HG03439 (cell line): ENCODE measurements around the gene CDK4.
A peak's percentile ranks its signal among the peaks of the same experiment; 100 is the strongest.

Source experiments
- ATAC-seq: cut with Tn5 transposase; IDR thresholded peaks from one replicate; pipeline ENCODE4 v1.9.1; 2021; ENCODE audit warnings: mild to moderate bottlenecking, moderate library complexity; ENCODE audit not compliant: unreplicated experiment

The CDK4 gene

DNA sequence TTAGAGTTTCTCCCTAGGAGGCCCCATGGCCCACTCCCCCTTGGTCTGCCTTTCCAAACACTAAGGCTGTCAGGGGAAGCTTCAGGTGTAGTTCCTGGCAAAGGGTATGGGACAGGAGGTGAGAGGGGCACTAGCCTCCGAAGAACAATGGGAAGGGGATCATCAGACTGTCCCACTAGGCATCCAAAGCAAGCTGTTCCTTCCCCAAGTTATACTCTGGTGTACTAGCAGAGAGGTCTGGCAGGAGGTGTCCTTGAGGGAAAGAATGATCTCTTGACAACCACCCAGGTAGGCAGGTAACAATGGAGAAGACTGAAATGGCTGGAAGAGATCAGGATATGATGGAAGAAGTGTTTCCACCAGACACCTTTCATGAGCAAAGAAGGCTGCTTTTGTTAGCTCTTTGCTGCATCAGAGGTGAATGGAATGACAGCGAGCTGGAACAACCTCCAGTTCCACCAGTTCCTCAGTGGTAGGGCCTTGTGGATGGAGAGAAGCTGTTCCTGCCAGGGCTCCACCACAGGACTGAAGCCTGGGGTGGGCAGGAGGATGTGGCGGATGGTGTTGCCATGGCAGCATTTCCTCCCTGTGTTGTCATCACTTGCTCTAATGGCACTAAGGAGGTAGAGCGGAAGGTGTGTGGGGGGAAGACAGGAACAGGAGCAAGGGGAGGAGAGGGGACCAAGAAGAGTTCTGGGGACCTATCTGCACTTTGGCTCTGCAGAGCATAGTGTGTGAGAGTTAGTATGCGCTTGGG, 11.3 kb downstream of the CDK4 start:
- peak; percentile 35 for ATAC-seq

DNA sequence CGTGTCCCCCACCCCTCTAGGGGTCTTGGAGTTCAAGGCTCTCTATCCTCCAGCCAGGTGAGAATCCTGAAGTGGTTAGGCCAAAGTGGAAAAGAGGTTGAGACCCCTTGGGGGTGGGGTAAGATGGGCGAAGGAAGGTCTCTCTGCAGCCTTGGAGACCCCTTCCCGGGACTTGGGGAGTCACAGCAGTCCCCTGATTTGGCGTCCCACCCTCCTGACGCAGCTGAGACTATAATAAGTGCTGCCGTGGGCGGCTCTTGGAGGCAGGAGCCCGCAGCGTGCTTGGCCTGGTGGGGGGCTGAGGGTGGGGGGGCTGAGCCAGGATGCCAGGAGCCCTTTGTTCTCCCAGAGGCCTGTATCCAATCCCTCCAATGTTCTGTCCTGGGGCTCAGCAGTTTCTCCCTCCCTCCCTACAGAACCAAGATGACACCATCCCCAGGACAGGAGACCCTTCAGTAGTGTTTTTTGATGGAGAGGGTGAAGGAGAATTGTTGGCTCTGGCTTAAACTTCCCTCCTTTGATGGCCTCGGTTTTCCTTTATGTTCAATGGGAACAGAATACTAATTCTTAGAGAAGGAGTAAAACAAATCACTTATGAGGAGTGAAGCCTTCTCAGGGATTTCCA, 12.1 kb downstream of the CDK4 start:
- ATAC-seq = no peak

DNA sequence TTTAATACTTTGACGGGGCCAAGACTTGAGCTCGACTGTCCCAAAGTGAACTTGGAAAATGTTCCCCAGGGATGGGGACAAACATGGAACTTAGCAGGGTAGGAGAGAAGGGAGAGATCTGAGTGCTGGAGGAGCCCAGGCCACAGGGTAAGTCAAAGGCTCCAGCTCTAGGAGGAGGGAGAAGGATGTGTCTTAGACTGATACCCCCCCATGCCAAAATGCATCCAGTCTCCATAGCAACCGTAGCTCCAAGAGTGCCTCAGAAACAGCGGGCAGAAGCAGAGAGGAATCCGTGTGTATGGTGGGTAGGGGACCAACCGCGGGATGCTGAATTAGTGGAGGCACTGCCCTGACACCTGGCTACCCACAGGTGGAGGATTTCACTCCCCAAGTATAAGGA, 12.7 kb downstream of the CDK4 start:
- ATAC-seq = no peak

GRCh38 chr12:57738661-57739237, 13.4 kb downstream of the CDK4 start, which contains the start of gene AGAP2:
AGAP2 (minus strand) TSS chr12:57738742; CDS start chr12:57738246, 496 bp downstream.
- no peak for ATAC-seq

DNA sequence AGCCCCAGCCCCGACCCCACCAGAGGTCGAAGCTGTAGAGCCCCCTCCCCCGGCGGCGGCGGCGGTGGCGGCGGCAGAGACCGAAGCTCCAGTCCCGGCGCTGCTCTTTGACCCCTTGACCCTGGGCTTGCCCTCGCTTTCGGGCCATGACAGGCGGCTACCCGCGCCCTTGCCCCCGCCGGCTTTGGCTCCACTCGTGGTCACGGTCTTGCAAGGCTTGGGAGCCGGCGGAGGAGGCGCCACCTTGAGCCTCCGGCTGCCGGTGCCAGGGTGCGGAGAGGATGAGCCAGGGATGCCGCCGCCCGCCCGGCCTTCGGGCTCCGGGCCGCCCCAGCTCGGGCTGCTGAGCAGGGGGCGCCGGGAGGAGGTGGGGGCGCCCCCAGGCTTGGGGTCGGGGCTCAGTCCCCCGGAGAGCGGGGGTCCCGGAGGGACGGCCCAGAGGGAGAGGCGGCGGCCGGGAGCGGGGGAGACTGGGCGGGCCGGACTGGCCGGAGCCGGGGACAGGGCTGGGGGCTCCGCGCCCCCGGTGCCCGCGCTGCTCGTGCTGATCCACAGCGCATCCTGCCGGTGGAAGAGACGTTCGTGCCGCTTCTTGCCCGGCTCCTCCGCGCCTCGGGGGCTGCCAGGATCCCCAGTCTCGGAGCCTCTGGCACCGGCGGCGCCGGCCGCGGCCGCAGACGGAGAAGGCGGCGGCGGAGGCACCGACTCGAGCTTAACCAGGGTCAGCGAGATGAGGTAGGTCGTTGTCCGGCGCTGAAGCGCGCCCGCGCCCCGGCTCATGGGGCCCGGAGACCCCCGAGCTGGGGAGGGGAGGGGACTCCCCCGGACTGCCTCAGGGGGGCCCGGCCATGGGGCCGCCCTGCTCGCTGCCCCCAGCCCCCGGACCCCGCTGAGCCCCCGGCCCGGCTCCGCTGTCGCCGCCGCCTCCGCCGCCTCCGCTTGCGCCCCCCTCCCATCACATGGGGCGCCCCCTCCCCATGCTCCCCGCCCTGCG, 14.3 kb downstream of the CDK4 start:
- no peak for ATAC-seq

DNA sequence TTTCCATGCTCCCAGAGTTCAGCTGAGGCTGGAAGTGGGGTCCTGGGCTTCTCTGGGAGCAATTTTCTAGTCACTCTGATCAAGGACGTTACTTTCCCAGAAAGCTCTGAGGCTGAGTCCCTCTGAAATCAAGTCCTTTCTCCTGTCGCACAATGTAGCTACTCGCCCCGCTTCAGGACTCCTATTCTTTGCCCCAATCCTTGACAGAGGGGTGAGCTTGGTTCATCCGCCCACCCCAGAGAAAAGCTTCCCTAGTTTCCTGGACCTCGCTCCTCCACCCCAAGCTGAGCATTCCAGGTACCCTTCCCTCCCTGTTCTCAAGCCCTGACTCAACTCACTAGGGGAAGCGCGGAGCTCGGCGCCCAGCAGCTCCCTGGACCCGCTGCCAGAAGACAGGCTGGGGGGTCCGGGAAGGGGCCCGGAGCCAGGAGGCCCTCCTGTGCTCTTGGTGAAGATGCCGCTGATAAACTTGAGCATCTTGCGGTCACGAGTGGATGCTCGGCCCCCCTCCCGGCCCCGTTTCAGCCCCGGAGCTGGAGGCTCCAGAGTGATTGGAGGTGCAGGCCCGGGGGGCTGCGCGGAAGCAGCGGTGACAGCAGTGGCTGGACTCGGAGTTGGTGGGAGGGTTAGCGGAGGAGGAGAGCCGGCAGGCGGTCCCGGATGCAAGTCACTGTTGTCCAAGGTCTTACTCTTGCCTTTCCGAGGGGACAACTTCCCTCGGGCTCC, 15.2 kb downstream of the CDK4 start:
- no peak for ATAC-seq

DNA sequence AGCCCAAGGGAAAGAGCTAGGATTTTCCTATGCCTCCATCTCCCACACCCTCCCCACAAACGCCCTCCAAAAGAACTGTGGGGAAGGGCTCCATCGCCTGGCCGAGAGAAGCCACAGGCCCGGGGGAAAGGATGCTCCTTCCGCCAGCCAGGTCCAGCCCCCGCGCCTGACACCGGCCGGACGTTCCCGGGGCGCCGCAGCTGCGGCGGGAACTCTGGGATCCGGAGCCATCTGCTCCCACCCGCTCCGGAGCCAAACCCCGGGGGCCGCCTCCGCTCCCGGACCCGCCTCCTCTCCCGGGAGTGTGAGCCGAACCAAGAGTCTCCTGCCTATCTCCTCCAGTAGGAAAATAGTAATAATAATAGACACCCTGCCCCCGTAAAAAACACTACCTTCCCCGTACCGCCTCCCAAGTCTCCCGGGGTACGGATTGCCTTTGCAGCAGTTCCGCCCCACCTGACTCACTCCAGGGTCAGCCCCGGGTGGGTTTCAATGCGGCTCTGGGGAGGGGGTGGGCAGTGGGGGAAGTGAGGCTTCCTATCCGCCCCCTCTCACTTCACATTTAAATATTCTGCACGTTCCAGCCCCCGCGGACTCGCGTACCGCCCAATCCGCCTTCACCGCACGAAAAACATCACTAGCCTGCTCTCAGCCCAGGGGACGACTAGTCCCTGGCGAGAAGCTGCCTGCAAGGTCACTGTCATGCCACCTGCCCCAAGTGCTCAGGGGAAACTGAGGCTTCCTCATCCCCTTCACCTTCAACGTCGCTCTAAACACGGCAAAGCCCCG, 16.0 kb downstream of the CDK4 start:
- ATAC-seq = no peak

DNA sequence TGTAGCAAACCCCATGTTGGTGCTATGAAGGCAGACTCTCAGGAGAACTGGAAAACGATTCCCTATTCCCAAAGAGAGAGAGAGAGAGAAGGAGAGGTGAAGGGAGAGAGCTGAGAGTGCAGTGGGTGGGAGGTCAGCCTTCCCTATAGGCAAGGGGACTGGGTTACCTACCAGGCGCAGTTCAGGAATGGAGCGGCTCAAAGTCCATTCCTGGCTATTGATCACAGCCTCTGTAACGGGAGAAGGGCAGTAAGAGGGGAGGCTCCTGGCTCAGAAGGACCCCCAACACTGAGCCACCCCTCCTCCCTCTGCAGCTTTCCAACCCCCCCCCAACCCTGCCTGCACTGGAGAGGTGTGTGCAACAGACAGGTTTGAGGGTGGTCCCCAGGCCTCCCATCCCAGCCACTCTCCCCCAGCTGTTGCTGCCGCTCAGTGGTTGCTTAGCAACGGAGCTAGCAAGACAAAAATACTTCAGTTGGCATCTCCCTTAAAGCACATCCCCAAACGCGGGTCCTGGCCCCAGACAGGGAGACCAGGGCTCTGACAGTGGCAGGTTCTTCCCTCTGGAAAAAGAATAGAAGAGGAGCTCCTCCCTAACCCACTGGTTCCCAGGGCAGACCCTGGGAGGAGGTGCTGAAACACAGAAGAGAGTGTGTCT, 16.8 kb downstream of the CDK4 start:
- ATAC-seq = no peak

DNA sequence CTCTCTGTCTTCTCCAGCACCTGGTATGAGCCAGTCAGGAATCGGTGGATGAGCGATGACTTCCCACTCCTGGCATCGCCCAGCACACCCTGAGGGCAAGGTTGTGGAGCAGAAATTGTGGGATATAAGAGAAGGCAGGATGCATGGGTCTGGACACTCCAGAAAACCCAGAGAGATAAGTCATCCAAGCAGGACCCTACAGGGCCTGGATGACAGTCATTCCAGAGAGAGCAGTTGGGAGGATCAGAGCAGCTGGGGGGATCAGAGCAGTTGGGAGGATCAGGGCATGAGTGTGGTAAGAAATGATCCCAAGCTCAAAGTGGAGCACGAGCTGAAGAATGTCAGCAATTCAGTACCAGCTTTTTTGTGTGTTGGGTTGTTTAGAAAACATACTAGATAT, 17.5 kb downstream of the CDK4 start:
- ATAC-seq = no peak

DNA sequence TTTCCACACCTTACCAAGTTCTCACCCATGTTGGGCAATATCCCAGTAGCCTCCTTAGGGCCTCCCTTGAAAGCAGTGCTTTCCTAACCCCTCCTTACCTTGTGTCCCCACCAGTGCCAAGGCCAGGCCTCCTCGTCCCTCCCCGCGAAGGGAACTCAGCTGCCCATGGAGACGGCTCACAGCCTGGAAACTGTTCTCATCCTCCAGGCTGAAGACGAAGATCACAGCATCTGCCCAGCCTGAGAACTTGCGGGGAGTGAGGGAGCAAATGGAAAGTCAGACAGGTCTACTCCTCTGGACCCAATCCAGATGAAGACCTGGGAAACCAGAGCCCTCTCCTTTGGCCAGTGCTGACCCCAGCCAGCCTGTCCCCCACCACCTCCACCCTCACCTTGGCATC, 18.2 kb downstream of the CDK4 start:
- ATAC-seq = no peak

DNA sequence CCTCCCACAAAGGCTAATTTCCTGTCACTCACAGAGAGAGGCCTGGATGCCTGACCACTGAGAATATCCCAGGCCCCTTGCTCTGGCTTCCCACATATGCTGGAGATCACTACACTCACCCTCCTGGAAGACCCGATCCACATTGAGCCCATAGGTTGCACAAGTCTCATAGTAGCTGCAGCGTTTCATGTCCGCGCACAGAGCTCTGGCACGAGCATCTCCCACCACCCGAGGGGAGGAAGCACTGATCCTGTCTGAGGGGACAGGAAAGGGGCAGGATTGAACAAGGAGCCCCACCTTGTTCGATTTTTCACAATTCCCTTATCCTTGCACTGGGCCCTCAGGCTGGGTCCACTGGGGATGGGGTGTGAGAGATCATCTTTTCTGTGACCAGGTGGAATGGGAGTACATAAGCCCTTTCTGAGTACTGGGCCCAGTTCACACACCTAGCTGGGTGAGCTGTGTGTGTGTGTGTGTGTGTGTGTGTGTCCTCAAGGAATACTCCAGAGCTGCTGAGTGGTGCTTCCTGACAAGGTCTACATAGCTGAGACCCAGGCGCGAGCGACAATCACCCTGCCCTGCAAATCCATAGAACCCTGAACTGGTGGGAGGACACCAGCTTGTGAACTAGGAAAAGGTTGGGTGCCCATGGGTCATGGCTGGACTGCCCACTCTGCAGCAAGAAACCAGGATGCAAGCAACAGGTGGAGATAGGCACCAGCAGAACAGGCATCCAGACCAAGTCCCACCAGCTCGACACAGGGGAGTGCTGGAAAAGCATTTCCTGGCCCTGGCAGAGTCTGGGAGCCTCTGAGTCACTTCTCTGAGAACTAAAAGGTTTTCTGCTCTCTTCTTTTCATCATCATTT, 19.1 kb downstream of the CDK4 start:
- no peak for ATAC-seq

DNA sequence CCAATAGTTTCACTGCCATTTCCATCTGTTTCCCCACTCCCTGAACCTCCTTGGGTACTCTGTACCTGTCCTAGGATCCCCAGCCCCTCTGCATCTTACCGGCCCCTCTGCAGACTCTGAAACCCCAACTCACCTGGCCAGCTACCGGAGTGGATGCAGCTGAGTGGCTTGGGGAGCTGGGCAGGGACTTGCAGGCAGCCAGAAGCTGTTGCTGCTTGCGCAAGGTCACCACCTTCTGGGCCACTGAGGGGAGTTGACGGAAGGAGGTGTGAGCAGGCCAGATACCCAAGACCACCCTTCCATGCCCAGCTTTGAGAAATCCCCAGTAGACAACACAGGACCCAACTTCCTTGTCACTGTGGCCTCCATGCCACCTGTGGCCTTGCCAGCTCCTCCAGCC, 19.8 kb downstream of the CDK4 start:
- no peak for ATAC-seq

DNA sequence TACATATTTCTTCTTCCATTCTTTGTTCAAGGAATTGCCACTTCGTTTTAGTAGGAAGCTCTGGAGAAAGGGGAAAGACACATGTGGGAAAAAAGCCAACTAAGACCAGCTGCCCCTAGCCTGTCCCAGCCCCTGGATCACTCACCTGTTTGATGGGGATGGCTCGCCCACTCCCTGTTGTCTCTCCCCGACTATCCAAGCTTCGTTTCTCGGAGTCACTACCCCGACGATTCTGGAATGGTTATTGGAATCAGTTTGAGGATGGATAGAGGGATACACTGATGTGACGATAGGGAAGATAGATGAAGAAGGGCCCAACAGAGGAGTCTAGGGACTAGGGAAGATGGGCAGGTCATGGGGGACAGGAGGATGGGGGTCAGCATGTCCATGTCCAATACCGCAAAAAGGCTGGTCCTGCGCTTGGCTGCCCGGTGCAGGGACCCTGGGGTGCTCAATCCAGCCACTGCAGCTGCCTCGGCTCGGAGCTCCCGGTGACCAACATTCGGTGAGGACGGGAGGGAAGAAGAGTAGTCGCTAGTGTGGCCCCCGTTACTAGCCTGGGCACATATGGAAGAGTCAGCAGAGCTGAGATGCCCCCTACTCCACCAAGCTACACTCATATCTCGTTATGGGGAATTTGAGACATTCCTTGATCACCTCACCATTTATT, 20.6 kb downstream of the CDK4 start:
- ATAC-seq = no peak

GRCh38 chr12:57730336-57731067, 21.6 kb downstream of the CDK4 start:
- no peak for ATAC-seq

- ATAC-seq = no peak
Observed at GRCh38 chr12:57729321-57729844, 22.7 kb downstream of the CDK4 start.

GRCh38 chr12:57727758-57728395, 24.2 kb downstream of the CDK4 start:
- ATAC-seq = no peak
